Measurements from ENCODE around the gene EBNA1BP2.

The EBNA1BP2 gene, protein sequence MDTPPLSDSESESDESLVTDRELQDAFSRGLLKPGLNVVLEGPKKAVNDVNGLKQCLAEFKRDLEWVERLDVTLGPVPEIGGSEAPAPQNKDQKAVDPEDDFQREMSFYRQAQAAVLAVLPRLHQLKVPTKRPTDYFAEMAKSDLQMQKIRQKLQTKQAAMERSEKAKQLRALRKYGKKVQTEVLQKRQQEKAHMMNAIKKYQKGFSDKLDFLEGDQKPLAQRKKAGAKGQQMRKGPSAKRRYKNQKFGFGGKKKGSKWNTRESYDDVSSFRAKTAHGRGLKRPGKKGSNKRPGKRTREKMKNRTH

DNA sequence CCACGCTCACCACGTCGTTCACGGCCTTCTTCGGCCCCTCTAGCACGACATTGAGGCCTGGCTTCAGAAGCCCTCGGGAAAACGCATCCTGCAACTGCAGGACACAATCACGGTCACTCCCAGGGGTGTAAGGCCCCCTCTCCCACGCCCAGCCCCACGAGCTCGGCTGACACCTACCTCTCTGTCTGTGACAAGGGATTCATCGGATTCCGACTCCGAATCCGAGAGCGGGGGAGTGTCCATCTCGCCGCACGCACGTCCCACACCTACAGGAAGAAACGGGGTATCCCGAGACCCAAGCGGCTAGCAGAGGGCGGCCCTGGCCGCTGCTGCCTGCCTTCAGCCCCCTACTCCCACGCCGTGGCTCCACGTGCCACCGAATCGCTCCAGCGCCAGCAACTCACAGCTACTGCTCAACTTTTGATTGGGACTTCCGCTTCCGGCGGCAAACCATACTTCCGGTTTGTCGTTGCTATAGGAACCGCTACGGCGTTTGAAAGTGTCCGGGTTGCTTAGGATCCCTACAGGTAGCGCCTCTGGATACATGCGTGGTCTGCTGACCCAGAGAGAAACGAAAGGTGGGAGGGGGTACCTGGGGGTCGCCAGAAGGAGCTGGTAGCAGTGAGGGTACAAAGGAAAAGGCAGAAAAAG lies at the start of gene EBNA1BP2, which contains the start of gene CFAP57:
TSS of gene EBNA1BP2 (minus strand) at position 415 of the 651 bp plus-strand sequence. CDS start at position 243, 172 bp downstream.
TSS of gene CFAP57 (plus strand) at position 455 of the 651 bp plus-strand sequence. CDS start 424 bp downstream, outside the sequence.
- Histone ChIP-seq H3K27ac (peak within 1 kb of the TSS; percentile 80), H3K36me3 (peaks cover 18% of the 10 kb centered on the region), H3K27me3 (peaks cover 37% of the 10 kb centered on the region), H3K4me1 (ENCODE audit: control insufficient read depth in 1 of 2, insufficient read depth in 1 of 2, low read depth in 1 of 2, low read length in 1 of 2) (peaks cover 13 to 14% of the 10 kb centered on the region in 2 experiments), H3K9me3 (no peaks in the 10 kb centered on the region), H3K4me3 (ENCODE audit: low read depth in 1 of 2, low read length in 1 of 2) (peak within 1 kb of the TSS; percentile 81 to 84)
- TF ChIP-seq, protein P1, sequence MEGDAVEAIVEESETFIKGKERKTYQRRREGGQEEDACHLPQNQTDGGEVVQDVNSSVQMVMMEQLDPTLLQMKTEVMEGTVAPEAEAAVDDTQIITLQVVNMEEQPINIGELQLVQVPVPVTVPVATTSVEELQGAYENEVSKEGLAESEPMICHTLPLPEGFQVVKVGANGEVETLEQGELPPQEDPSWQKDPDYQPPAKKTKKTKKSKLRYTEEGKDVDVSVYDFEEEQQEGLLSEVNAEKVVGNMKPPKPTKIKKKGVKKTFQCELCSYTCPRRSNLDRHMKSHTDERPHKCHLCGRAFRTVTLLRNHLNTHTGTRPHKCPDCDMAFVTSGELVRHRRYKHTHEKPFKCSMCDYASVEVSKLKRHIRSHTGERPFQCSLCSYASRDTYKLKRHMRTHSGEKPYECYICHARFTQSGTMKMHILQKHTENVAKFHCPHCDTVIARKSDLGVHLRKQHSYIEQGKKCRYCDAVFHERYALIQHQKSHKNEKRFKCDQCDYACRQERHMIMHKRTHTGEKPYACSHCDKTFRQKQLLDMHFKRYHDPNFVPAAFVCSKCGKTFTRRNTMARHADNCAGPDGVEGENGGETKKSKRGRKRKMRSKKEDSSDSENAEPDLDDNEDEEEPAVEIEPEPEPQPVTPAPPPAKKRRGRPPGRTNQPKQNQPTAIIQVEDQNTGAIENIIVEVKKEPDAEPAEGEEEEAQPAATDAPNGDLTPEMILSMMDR (IDR thresholded peaks at IDR 0.05) = peak; percentile 33

DNA sequence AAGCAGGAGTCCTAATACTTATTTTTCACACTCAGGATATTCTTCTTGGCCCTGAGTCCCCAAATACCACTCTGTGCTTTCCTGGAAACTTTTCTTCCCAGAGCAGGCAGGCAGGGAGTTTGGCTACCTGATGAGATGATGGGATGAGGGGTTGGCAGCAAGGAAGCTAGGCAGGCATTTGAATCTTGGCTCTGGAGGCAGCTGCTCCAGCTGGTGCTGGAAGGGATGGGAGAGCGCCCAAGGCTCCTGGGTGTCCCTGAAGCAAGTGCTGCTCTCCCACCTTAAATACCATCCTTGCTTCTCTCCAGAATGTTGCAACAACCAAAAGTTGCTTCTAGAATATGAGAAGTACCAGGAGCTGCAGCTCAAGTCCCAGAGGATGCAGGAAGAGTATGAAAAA lies 49.7 kb upstream of the EBNA1BP2 start:
- Histone ChIP-seq H3K36me3 (no peaks in the 10 kb centered on the region), H3K9me3 (no peaks in the 10 kb centered on the region), H3K4me1 (ENCODE audit: control insufficient read depth in 1 of 2, insufficient read depth in 1 of 2, low read depth in 1 of 2, low read length in 1 of 2) (no peaks in the 10 kb centered on the region), H3K4me3 (ENCODE audit: low read depth in 1 of 2, low read length in 1 of 2) (no peak overlapping the region), H3K27me3 (no peaks in the 10 kb centered on the region), H3K27ac (no peak overlapping the region)
- TF ChIP-seq, protein P1 (IDR thresholded peaks at IDR 0.05) = no peak

DNA sequence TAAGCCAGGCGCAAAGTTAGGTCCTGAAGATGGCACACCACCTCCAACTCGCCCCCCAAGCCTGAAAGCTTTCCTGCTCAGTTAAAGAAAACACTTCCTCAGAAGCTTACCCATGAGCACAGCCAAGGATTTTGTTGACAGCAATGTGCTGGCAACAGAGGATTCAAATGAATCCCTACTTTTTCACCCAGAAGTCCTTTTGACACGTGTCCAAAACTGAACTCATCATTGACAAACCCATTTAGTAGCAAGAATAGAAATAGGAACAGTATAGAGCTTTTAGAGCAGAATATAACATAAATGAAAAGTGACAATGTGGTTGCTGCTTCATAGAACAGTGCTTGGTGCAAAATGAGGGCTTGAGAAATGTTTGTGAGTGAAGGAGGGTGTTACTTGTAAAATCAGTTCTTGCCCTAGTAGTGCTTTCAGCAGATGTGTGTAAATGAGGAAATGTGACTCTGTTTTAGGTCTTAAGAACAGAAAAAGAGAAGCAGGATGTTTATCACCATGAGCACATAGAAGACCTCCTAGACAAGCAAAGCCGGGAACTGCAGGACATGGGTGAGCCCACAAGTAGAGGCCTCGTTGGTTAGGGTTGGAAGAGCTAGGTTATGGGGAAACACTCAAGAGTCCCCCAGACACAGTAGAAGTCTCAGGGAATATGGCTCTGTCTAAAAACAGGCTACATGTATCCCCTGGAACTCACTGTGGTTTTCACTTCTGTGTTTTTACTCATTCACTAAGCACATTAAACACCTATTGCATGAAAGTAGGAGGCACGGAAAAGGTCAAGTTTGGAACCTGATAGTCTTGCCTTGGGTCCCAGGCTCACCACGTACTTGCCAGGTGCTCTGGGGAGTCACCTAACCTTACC lies 49.1 kb upstream of the EBNA1BP2 start:
- no peaks in the 10 kb centered on the region for H3K9me3 ChIP-seq
- TF ChIP-seq, protein P1 (IDR thresholded peaks at IDR 0.05) = no peak
- H3K4me3 ChIP-seq (ENCODE audit: low read depth in 1 of 2, low read length in 1 of 2) = no peak overlapping the region
- no peaks in the 10 kb centered on the region for H3K4me1 ChIP-seq (ENCODE audit: control insufficient read depth in 1 of 2, insufficient read depth in 1 of 2, low read depth in 1 of 2, low read length in 1 of 2)
- no peaks in the 10 kb centered on the region for H3K36me3 ChIP-seq
- H3K27me3 ChIP-seq = no peaks in the 10 kb centered on the region
- no peak overlapping the region for H3K27ac ChIP-seq

DNA sequence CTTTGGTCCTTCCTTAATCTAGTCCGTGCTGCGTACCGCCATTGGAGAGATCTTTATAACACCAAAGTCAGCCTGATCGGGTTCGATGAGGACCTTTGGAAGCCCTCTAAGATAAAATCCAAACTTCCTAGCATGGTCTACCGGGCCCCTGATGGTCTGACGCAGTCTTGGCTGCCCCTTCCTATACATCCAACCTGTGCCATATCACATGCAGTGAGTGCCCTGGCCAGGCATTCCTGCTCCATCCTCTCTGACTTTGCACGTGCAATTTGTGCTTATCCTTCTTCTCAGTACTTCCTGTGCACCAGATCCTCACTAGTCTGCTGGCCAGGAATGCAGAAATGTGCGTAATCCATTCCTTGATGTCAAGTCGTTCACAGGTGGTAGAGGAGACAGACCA lies 45.7 kb upstream of the EBNA1BP2 start:
- TF ChIP-seq, protein P1 (IDR thresholded peaks at IDR 0.05) = no peak
- no peaks in the 10 kb centered on the region for H3K36me3 ChIP-seq
- H3K27ac ChIP-seq = no peak overlapping the region
- H3K4me1 ChIP-seq (ENCODE audit: control insufficient read depth in 1 of 2, insufficient read depth in 1 of 2, low read depth in 1 of 2, low read length in 1 of 2) = no peaks in the 10 kb centered on the region
- no peak overlapping the region for H3K4me3 ChIP-seq (ENCODE audit: low read depth in 1 of 2, low read length in 1 of 2)
- no peaks in the 10 kb centered on the region for H3K27me3 ChIP-seq
- no peaks in the 10 kb centered on the region for H3K9me3 ChIP-seq
